ENCODE results near the gene MRPL53.

- TF ChIP-seq, protein P1, sequence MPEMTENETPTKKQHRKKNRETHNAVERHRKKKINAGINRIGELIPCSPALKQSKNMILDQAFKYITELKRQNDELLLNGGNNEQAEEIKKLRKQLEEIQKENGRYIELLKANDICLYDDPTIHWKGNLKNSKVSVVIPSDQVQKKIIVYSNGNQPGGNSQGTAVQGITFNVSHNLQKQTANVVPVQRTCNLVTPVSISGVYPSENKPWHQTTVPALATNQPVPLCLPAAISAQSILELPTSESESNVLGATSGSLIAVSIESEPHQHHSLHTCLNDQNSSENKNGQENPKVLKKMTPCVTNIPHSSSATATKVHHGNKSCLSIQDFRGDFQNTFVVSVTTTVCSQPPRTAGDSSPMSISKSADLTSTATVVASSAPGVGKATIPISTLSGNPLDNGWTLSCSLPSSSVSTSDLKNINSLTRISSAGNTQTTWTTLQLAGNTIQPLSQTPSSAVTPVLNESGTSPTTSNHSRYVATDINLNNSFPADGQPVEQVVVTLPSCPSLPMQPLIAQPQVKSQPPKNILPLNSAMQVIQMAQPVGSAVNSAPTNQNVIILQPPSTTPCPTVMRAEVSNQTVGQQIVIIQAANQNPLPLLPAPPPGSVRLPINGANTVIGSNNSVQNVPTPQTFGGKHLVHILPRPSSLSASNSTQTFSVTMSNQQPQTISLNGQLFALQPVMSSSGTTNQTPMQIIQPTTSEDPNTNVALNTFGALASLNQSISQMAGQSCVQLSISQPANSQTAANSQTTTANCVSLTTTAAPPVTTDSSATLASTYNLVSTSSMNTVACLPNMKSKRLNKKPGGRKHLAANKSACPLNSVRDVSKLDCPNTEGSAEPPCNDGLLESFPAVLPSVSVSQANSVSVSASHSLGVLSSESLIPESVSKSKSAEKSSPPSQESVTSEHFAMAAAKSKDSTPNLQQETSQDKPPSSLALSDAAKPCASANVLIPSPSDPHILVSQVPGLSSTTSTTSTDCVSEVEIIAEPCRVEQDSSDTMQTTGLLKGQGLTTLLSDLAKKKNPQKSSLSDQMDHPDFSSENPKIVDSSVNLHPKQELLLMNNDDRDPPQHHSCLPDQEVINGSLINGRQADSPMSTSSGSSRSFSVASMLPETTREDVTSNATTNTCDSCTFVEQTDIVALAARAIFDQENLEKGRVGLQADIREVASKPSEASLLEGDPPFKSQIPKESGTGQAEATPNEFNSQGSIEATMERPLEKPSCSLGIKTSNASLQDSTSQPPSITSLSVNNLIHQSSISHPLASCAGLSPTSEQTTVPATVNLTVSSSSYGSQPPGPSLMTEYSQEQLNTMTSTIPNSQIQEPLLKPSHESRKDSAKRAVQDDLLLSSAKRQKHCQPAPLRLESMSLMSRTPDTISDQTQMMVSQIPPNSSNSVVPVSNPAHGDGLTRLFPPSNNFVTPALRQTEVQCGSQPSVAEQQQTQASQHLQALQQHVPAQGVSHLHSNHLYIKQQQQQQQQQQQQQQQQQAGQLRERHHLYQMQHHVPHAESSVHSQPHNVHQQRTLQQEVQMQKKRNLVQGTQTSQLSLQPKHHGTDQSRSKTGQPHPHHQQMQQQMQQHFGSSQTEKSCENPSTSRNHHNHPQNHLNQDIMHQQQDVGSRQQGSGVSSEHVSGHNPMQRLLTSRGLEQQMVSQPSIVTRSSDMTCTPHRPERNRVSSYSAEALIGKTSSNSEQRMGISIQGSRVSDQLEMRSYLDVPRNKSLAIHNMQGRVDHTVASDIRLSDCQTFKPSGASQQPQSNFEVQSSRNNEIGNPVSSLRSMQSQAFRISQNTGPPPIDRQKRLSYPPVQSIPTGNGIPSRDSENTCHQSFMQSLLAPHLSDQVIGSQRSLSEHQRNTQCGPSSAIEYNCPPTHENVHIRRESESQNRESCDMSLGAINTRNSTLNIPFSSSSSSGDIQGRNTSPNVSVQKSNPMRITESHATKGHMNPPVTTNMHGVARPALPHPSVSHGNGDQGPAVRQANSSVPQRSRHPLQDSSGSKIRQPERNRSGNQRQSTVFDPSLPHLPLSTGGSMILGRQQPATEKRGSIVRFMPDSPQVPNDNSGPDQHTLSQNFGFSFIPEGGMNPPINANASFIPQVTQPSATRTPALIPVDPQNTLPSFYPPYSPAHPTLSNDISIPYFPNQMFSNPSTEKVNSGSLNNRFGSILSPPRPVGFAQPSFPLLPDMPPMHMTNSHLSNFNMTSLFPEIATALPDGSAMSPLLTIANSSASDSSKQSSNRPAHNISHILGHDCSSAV (CRISPR knock-in tag; IDR thresholded peaks at IDR 0.05; ENCODE audit: borderline replicate concordance) = no peak
- no peak for TF ChIP-seq HDAC6 (IDR thresholded peaks at IDR 0.05; ENCODE audit: low read depth, low read length)
- no peak for TF ChIP-seq RORA (CRISPR knock-in tag; IDR thresholded peaks at IDR 0.05)
- no peak for TF ChIP-seq GABPB1 (CRISPR knock-in tag; IDR thresholded peaks at IDR 0.05)
- TF ChIP-seq ZNF101 (CRISPR knock-in tag; IDR thresholded peaks at IDR 0.05; ENCODE audit: borderline replicate concordance, low read depth) = no peak
- TF ChIP-seq DPF2 (CRISPR knock-in tag; IDR thresholded peaks at IDR 0.05; ENCODE audit: borderline replicate concordance, low read depth) = no peak
Measured at GRCh38 chr2:74503506-74504475, 31.3 kb upstream of the MRPL53 start.

Measured in HepG2 (cell line).